ENCODE results near the gene TTN.

The TTN gene

GRCh38 chr2:178480227-178481181, 326.7 kb downstream of the TTN start, which contains the start of gene PLEKHA3:
PLEKHA3 (plus strand) TSS chr2:178480457; CDS start chr2:178480870, 413 bp downstream.
- peak; percentile 81 for DNase-seq

GRCh38 chr2:178479758-178480226, 327.4 kb downstream of the TTN start:
- DNase-seq = no peak

GRCh38 chr2:178479275-178479616, 328.0 kb downstream of the TTN start:
- no peak for DNase-seq

GRCh38 chr2:178478439-178479274, 328.6 kb downstream of the TTN start, which contains the start of gene FKBP7:
FKBP7 (minus strand) TSS chr2:178478600; CDS start chr2:178478499, 101 bp downstream.
- peak; percentile 89 for DNase-seq

GRCh38 chr2:178478130-178478438, 329.1 kb downstream of the TTN start:
- no peak for DNase-seq

GRCh38 chr2:178477443-178478129, 329.6 kb downstream of the TTN start:
- DNase-seq = no peak

GRCh38 chr2:178476477-178476876, 330.7 kb downstream of the TTN start:
- no peak for DNase-seq
